SK-N-SH (cell line): ENCODE data around the gene CST6. TPM values are rescaled to one million over a fixed set of nuclear protein-coding genes. Genes with fewer than 3 reads are reported as not detected.

Source experiments
- CTCF ChIA-PET: fragments of 300-600, 350-600 bp; formaldehyde crosslinking; extraction: SDS; loops from one replicate; lab custom pipeline; 2021; lab: Yijun Ruan, JAX
- POLR2A ChIA-PET: fragments of 350-600 bp; sonication (Branson Sonifier 250); formaldehyde crosslinking; extraction: SDS; loops from one replicate; lab custom pipeline; 2020; ENCODE audit warnings: antibody characterized with exemption, inconsistent platforms; lab: Yijun Ruan, JAX
- DNase-seq: peaks from one replicate; pipeline ENCODE4 v3.0.0; 2012
- H2AFZ ChIP-seq: fragments of 200-600 bp; sonication (generic); 2 replicates; pipeline ENCODE4 v1.8.1; 2016; ENCODE audit warnings: antibody characterized with exemption, mild to moderate bottlenecking, low read depth
- H3F3A ChIP-seq: fragments of 200-600 bp; sonication (generic); replicated peaks from 2 replicates; pipeline ENCODE3; 2016; ENCODE audit warnings: antibody characterized with exemption, mild to moderate bottlenecking; ENCODE audit not compliant: insufficient read depth
- H3K27ac ChIP-seq, 2 experiments: fragments of 200-500 bp in 1 of 2; fragments of 200-600 bp in 1 of 2; sonication (Bioruptor generic) in 1 of 2; sonication (generic), shearing (Covaris generic) in 1 of 2; 2 replicates each; pipeline versions ENCODE4 v1.5.1 to v1.6.1; 2014 to 2016; ENCODE audit warnings: low read depth in 2 of 2, inconsistent platforms in 1 of 2, low read length in 1 of 2, mild to moderate bottlenecking in 1 of 2, mixed read lengths in 1 of 2
- H3K27me3 ChIP-seq: fragments of 200-600 bp; sonication (generic), shearing (Covaris generic); 2 replicates; pipeline ENCODE4 v1.6.1; 2016; ENCODE audit warnings: mixed run types; ENCODE audit not compliant: insufficient read depth
- H3K36me3 ChIP-seq, 2 experiments: fragments of 200-500 bp in 1 of 2; fragments of 200-600 bp in 1 of 2; sonication (Bioruptor generic) in 1 of 2; sonication (generic) in 1 of 2; replicated peaks in 1 of 2; 2 replicates each; pipeline versions ENCODE3 to v1.5.1; 2014 to 2016; ENCODE audit warnings: low read length in 1 of 2, mild to moderate bottlenecking in 1 of 2; ENCODE audit not compliant: insufficient read depth in 2 of 2, control insufficient read depth in 1 of 2
- H3K4me1 ChIP-seq, 2 experiments: fragments of 200-500 bp in 1 of 2; fragments of 200-600 bp in 1 of 2; sonication (Bioruptor generic) in 1 of 2; sonication (generic), shearing (Covaris generic) in 1 of 2; 2 replicates each; pipeline versions ENCODE4 v1.5.1 to v1.6.1; 2014 to 2016; ENCODE audit warnings: low read depth in 1 of 2, low read length in 1 of 2, mixed run types in 1 of 2; ENCODE audit not compliant: insufficient read depth in 2 of 2, control insufficient read depth in 1 of 2
- H3K4me2 ChIP-seq: fragments of 200-600 bp; sonication (generic), shearing (Covaris generic); 2 replicates; pipeline ENCODE4 v1.6.1; 2017; ENCODE audit warnings: mixed run types
- H3K4me3 ChIP-seq, 2 experiments: fragments of 200-500 bp in 1 of 2; fragments of 200-600 bp in 1 of 2; sonication (Bioruptor generic) in 1 of 2; sonication (generic), shearing (Covaris generic) in 1 of 2; 2 replicates each; pipeline versions ENCODE4 v1.5.1 to v1.8.1; 2014 to 2016; ENCODE audit warnings: low read depth in 2 of 2, inconsistent platforms in 1 of 2, low read length in 1 of 2, mild to moderate bottlenecking in 1 of 2, mixed read lengths in 1 of 2, moderate library complexity in 1 of 2
- H3K79me2 ChIP-seq: fragments of 200-600 bp; sonication (generic); 2 replicates; pipeline ENCODE4 v1.8.1; 2017; ENCODE audit warnings: mild to moderate bottlenecking; ENCODE audit not compliant: insufficient read depth
- H3K9ac ChIP-seq: fragments of 200-600 bp; sonication (generic); 2 replicates; pipeline ENCODE4 v1.6.1; 2017; ENCODE audit warnings: mixed run types
- H3K9me2 ChIP-seq: fragments of 200-600 bp; sonication (generic); 2 replicates; pipeline ENCODE4 v1.6.1; 2017; ENCODE audit warnings: mixed run types
- H3K9me3 ChIP-seq: fragments of 200-600 bp; sonication (generic); 2 replicates; pipeline ENCODE4 v1.6.1; 2017; ENCODE audit warnings: mixed run types, mild to moderate bottlenecking, moderate library complexity
- H4K20me1 ChIP-seq: fragments of 200-600 bp; sonication (generic); 2 replicates; pipeline ENCODE4 v1.6.1; 2017; ENCODE audit warnings: mild to moderate bottlenecking, mixed run types; ENCODE audit not compliant: insufficient read depth
- CHD2 ChIP-seq: fragments of 150-350 bp; IDR thresholded peaks from 2 replicates; pipeline ENCODE4 v1.6.1; 2018; ENCODE audit warnings: low read length; ENCODE audit not compliant: partially characterized antibody
- FOSL2 ChIP-seq: IDR thresholded peaks from 2 replicates; pipeline ENCODE4 v1.4.0; 2012; ENCODE audit warnings: low read depth, mild to moderate bottlenecking, moderate library complexity, borderline replicate concordance
- GABPA ChIP-seq: IDR thresholded peaks from 2 replicates; pipeline ENCODE4 v1.4.0; 2012; ENCODE audit warnings: low read depth, mild to moderate bottlenecking
- JUND ChIP-seq: IDR thresholded peaks from 2 replicates; pipeline ENCODE4 v1.4.0; 2012
- MEF2A ChIP-seq: IDR thresholded peaks from 2 replicates; pipeline ENCODE4 v1.4.0; 2012; ENCODE audit warnings: low read depth, borderline replicate concordance
- MXI1 ChIP-seq: IDR thresholded peaks from 2 replicates; pipeline ENCODE4 v1.6.1; 2012; ENCODE audit warnings: mild to moderate bottlenecking, low read depth, low read length, improper control_type of control experiment
- RCOR1 ChIP-seq: fragments of 150-350 bp; IDR thresholded peaks from 2 replicates; pipeline ENCODE4 v1.6.1; 2017; ENCODE audit warnings: antibody characterized with exemption, low read length
- REST ChIP-seq: IDR thresholded peaks from 2 replicates; pipeline ENCODE4 v1.6.1; 2012; ENCODE audit warnings: mild to moderate bottlenecking, low read depth, low read length, moderate library complexity
- SIN3A ChIP-seq: IDR thresholded peaks from 2 replicates; pipeline ENCODE4 v1.6.1; 2012; ENCODE audit warnings: low read depth, mild to moderate bottlenecking, low read length, moderate library complexity, borderline replicate concordance
- SMC3 ChIP-seq: IDR thresholded peaks from 2 replicates; pipeline ENCODE4 v1.6.1; 2012; ENCODE audit warnings: low read depth, low read length, improper control_type of control experiment
- WGBS: methylation state at CpG from one replicate; pipeline ENCODE4 v1.1.6; 2017; ENCODE audit warnings: low lambda C conversion rate; 5-methylcytosine and 5-hydroxymethylcytosine counted together
- polyA plus RNA-seq, 3 experiments: library from polyadenylated mRNA; depleted of rRNA; stranded (reverse); fragments of >200 nt; gene quantifications; 2 replicates each; pipeline ENCODE4 v1.2.3, GENCODE V29; 2012
- TF ChIP-seq, protein P1 (sequence below): fragments of 150-350 bp; IDR thresholded peaks from 2 replicates; pipeline ENCODE4 v1.6.1; 2017; ENCODE audit warnings: antibody characterized with exemption, low read length, low read depth, borderline replicate concordance
- TF ChIP-seq, protein P2 (sequence below): fragments of 200-600 bp; sonication (generic); IDR thresholded peaks from 2 replicates; pipeline ENCODE4 v1.6.1; 2017; ENCODE audit warnings: antibody characterized with exemption, mild to moderate bottlenecking, moderate library complexity

CST6 gene
- polyA plus RNA-seq, 1 of the 3 experiments (the other 2 are of a cell fraction), result 0.90 TPM

DNA sequence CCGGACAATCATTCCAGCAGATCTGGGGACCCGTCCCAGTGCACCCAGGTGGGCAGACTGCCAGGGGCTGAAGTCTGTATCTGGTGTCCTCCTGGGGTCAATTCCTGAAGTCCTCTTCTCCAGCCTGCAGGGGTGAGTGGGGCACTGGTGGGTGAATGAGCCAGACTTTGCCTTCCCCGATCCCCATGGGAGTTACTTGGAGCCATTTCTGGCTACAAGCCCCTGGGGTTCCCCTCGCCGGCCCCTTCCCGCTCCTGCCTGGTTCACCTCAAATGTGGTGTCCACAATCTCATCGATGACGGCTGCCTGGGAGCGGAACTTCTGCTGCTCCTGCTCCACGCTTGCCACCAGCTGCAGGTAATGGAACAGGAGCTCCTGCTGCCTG is 5.0 kb downstream of the CST6 start:
- Histone ChIP-seq H3K4me2 (peak overlapping the region; percentile 74), H3F3A (peaks cover 34% of the 10 kb centered on the region), H3K36me3 (no peaks in the 10 kb centered on the region), H3K4me3 (no peak overlapping the region), H3K9ac (no peak overlapping the region), H3K79me2 (peaks cover 38% of the 10 kb centered on the region; the same call in 1 of the 2 replicates), H3K9me3 (no peaks in the 10 kb centered on the region), H3K27ac (peak overlapping the region in 1 of 2 experiments; percentile 92; a peak in 2 of 4 replicates), H3K9me2 (no peaks in the 10 kb centered on the region), H2AFZ (no peak overlapping the region), H3K27me3 (no peaks in the 10 kb centered on the region), H3K4me1 (peaks cover 12 to 38% of the 10 kb centered on the region in 2 experiments; a peak in 3 of 4 replicates), H4K20me1 (no peaks in the 10 kb centered on the region)
- 93% methylated on average over 7 of the region's 10 CpGs for WGBS
- ChIA-PET POLR2A (no interaction called here), CTCF (no interaction called here)
- DNase-seq, result no peak
- TF ChIP-seq JUND (no peak), MEF2A (no peak), SIN3A (no peak), MXI1 (no peak), REST (no peak)
- TF ChIP-seq, protein P1, sequence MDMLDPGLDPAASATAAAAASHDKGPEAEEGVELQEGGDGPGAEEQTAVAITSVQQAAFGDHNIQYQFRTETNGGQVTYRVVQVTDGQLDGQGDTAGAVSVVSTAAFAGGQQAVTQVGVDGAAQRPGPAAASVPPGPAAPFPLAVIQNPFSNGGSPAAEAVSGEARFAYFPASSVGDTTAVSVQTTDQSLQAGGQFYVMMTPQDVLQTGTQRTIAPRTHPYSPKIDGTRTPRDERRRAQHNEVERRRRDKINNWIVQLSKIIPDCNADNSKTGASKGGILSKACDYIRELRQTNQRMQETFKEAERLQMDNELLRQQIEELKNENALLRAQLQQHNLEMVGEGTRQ, result no peak
- TF ChIP-seq, all 33 proteins: peak for 0

DNA sequence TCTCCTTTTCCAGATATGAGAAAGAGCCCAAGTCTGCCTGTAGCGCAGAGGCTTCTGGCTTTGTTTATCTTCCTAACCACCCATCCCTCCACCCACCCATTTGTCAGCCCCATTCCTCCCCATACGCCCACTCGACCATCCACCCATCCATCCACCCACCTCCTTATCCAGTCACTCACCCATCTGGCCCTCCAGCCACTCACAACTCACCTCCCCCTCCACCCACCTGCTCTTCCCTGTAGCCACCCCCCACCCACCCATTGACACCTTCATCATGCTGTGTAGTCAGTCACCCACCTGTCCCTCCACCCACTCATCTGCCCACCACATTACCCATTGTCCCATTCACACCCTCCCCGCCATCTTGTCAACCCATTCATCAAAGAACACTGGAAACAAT is 5.5 kb downstream of the CST6 start:
- Histone ChIP-seq H3K36me3 (no peaks in the 10 kb centered on the region), H2AFZ (no peak overlapping the region), H3F3A (peaks cover 34% of the 10 kb centered on the region), H3K9ac (no peak overlapping the region), H3K4me3 (no peak overlapping the region), H3K4me2 (no peak overlapping the region), H3K9me3 (no peaks in the 10 kb centered on the region), H3K9me2 (no peaks in the 10 kb centered on the region), H3K79me2 (peaks cover 38% of the 10 kb centered on the region; the same call in 1 of the 2 replicates), H3K27ac (no peak overlapping the region), H4K20me1 (no peaks in the 10 kb centered on the region), H3K4me1 (peaks cover 11 to 44% of the 10 kb centered on the region in 2 experiments; a peak in 3 of 4 replicates), H3K27me3 (no peaks in the 10 kb centered on the region)
- WGBS, result 87% methylated on average over 4 of the region's 4 CpGs
- POLR2A ChIA-PET, result no interaction called here
- DNase-seq, result no peak
- CTCF ChIA-PET, result no interaction called here
- TF ChIP-seq CHD2 (no peak), SMC3 (no peak), JUND (no peak), GABPA (no peak), RCOR1 (no peak), FOSL2 (no peak)
- TF ChIP-seq, protein P2, sequence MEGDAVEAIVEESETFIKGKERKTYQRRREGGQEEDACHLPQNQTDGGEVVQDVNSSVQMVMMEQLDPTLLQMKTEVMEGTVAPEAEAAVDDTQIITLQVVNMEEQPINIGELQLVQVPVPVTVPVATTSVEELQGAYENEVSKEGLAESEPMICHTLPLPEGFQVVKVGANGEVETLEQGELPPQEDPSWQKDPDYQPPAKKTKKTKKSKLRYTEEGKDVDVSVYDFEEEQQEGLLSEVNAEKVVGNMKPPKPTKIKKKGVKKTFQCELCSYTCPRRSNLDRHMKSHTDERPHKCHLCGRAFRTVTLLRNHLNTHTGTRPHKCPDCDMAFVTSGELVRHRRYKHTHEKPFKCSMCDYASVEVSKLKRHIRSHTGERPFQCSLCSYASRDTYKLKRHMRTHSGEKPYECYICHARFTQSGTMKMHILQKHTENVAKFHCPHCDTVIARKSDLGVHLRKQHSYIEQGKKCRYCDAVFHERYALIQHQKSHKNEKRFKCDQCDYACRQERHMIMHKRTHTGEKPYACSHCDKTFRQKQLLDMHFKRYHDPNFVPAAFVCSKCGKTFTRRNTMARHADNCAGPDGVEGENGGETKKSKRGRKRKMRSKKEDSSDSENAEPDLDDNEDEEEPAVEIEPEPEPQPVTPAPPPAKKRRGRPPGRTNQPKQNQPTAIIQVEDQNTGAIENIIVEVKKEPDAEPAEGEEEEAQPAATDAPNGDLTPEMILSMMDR, result no peak
